T-helper 1 cell treated with Interleukin-12 subunit alpha and Interleukin-12 subunit beta and Interleukin-4 antibody, amounts not matched to agents 30 μg/mL and 1 μg/mL, for 36 hours (primary cell): Measurements from ENCODE around the gene EEF1AKMT2.
"Not testable (repeated sequence)": the region's sequence is repeated elsewhere in the genome, so short reads cannot be mapped to it uniquely, and the experiment has no call there.

Experiments used
- H3K27ac Mint-ChIP-seq: one replicate; pipeline ENCODE4 v1.8.0; 2021; ENCODE audit warnings: mild to moderate bottlenecking, mixed read lengths
- H3K27me3 Mint-ChIP-seq: one replicate; pipeline ENCODE4 v1.8.0; 2021; ENCODE audit warnings: low read depth, mixed read lengths
- H3K36me3 Mint-ChIP-seq: one replicate; pipeline ENCODE4 v1.8.0; 2021; ENCODE audit warnings: low read depth, mixed read lengths
- H3K4me1 Mint-ChIP-seq: one replicate; pipeline ENCODE4 v1.8.0; 2021; ENCODE audit warnings: low read depth, mixed read lengths
- H3K4me3 Mint-ChIP-seq: one replicate; pipeline ENCODE4 v1.8.0; 2021; ENCODE audit warnings: mild to moderate bottlenecking, moderate library complexity, mixed read lengths
- H3K9me3 Mint-ChIP-seq: one replicate; pipeline ENCODE4 v1.8.0; 2021; ENCODE audit warnings: mixed read lengths

The EEF1AKMT2 gene

DNA sequence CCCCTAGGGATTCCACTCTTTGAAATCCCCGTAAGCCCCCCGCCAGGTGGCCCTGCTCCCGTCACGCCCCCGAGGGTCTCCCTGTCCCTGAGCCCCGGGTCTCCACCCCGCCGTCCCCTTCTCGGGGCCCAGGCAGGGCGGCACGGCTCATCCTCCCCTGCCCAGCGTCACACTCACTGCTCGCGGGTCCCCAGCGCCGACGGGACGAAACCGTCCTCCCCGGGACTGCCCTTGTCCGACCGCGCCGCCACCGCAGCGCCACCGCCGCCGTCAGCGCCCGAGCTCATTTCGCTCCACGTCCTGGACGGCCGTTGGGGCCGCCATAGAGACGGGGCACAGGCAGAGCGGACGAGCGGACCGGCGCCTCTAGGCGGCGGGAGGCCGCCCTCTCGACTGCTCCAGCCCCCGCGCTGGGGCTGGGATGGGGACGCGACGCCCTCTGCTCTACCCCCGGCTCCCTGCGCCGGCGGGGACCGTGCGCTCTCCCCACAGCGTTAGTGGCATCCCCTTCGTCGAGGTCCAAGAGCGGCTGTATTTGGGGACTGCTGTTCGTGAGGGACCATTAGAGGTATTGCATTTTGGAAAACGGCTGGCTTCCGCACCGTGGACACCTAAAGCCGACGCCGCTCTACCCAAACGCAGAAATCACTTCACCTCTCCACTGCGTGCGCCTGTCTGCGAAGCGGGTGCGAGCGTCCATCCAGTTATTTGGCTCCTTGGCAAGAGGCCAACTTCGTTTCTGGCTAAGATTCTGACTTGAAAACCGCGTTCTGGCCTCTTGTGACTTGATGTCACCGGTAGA is at the start of gene EEF1AKMT2:
Gene EEF1AKMT2, minus strand, starts transcription at position 341 of the 802 bp plus-strand sequence. Its CDS starts 54 bp downstream, at position 287.
- H3K4me1 Mint-ChIP-seq = peaks cover 11% of the 10 kb centered on the region
- peaks cover 8% of the 10 kb centered on the region for H3K36me3 Mint-ChIP-seq
- H3K9me3 Mint-ChIP-seq = no peaks in the 10 kb centered on the region
- H3K27me3 Mint-ChIP-seq = peaks cover 13% of the 10 kb centered on the region
- H3K27ac Mint-ChIP-seq = peak within 1 kb of the TSS; percentile 94
- peak within 1 kb of the TSS; percentile 87 for H3K4me3 Mint-ChIP-seq

GRCh38 chr10:124837687-124838086 is 46.0 kb upstream of the EEF1AKMT2 start:
- H3K4me3 Mint-ChIP-seq = no peak overlapping the region
- H3K4me1 Mint-ChIP-seq = no peaks in the 10 kb centered on the region
- no peaks in the 10 kb centered on the region for H3K27me3 Mint-ChIP-seq
- no peak overlapping the region for H3K27ac Mint-ChIP-seq
- H3K9me3 Mint-ChIP-seq = no peaks in the 10 kb centered on the region
- H3K36me3 Mint-ChIP-seq = peaks cover 25% of the 10 kb centered on the region

DNA sequence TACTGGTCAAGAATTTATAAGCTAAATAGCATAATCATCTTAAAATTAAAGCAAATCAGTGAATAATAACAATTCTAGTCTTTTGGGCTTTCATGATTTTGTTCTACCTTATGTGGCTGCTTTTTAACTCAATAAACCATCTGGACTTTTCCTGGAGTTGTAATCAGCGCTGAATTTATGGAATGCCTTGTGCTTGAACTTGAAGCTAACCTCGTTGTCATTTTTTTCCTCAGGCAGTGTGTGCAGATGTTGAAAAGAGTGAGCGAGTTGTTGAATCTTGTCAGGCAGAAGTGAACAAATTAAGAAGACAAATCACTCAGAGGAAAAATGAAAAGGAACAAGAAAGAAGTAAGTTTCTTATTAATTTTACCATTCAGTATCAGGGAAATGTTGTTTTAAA is 39.4 kb upstream of the EEF1AKMT2 start:
- Mint-ChIP-seq H3K36me3 (peaks cover 38% of the 10 kb centered on the region), H3K4me1 (no peaks in the 10 kb centered on the region), H3K4me3 (no peak overlapping the region), H3K9me3 (no peaks in the 10 kb centered on the region), H3K27me3 (no peaks in the 10 kb centered on the region), H3K27ac (no peak overlapping the region)

- Mint-ChIP-seq H3K36me3 (peaks cover 32% of the 10 kb centered on the region), H3K4me3 (no peak overlapping the region), H3K27me3 (no peaks in the 10 kb centered on the region), H3K9me3 (no peaks in the 10 kb centered on the region), H3K4me1 (no peaks in the 10 kb centered on the region), H3K27ac (no peak overlapping the region)
Measured at GRCh38 chr10:124830445-124830844, 38.8 kb upstream of the EEF1AKMT2 start.

- no peak overlapping the region for H3K4me3 Mint-ChIP-seq
- no peaks in the 10 kb centered on the region for H3K4me1 Mint-ChIP-seq
- H3K27ac Mint-ChIP-seq = no peak overlapping the region
- H3K9me3 Mint-ChIP-seq = no peaks in the 10 kb centered on the region
- no peaks in the 10 kb centered on the region for H3K27me3 Mint-ChIP-seq
- H3K36me3 Mint-ChIP-seq = peaks cover 24% of the 10 kb centered on the region
Measured at GRCh38 chr10:124829447-124830115, 37.9 kb upstream of the EEF1AKMT2 start.

GRCh38 chr10:124827474-124827873 is 35.8 kb upstream of the EEF1AKMT2 start:
- Mint-ChIP-seq H3K27me3 (no peaks in the 10 kb centered on the region), H3K4me3 (no peak overlapping the region), H3K9me3 (no peaks in the 10 kb centered on the region), H3K4me1 (no peaks in the 10 kb centered on the region), H3K27ac (no peak overlapping the region), H3K36me3 (peaks cover 21% of the 10 kb centered on the region)

DNA sequence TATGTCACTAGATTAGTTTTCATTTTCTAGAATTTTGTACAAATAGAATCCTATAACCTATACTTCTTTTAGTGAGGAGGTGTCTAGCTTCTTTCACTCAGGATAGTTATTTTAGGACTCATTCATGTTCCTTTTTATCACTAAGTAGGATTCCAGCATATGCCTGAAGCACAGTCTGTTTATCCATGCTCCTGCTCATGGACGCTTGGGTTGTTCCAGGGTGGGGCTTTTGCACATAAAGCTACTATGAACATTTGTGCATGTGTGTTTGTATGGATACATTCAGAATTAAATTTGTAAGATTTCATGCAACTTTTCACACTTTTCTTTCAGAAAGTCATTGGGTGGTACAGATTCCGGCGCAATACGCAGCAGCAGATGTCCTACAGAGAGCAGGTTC is 34.6 kb upstream of the EEF1AKMT2 start:
- Mint-ChIP-seq H3K9me3 (no peaks in the 10 kb centered on the region), H3K36me3 (peaks cover 25% of the 10 kb centered on the region), H3K27ac (no peak overlapping the region), H3K27me3 (no peaks in the 10 kb centered on the region), H3K4me1 (no peaks in the 10 kb centered on the region), H3K4me3 (no peak overlapping the region)

DNA sequence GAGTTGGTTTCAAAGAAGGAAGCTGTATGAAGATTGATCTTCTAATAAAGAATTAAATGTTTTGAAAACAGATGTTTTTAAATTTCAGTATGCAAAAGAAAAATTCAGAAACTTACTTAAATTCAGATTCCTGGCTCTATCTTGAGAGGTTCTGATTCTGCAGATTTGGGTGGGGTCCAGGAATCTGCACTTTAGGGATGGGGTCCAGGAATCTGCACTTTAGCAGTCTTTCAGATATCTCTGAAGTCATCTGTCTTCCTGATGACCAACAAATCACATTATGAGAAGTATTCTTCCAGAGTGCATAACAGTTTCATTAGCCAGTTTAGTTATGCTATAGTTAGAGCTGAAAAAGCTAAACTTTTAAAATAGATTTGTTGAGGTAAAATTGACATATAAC is 34.0 kb upstream of the EEF1AKMT2 start:
- Mint-ChIP-seq H3K36me3 (peaks cover 23% of the 10 kb centered on the region), H3K27me3 (no peaks in the 10 kb centered on the region), H3K4me3 (no peak overlapping the region), H3K27ac (no peak overlapping the region), H3K9me3 (no peaks in the 10 kb centered on the region), H3K4me1 (no peaks in the 10 kb centered on the region)

- not testable (repeated sequence) for H3K27me3 Mint-ChIP-seq, H3K9me3 Mint-ChIP-seq, H3K4me1 Mint-ChIP-seq, H3K4me3 Mint-ChIP-seq, H3K27ac Mint-ChIP-seq
- peaks cover 24% of the 10 kb centered on the region for H3K36me3 Mint-ChIP-seq
Measured at GRCh38 chr10:124824932-124825331, 33.2 kb upstream of the EEF1AKMT2 start.

- Mint-ChIP-seq H3K36me3 (peaks cover 24% of the 10 kb centered on the region), H3K27ac (no peak overlapping the region), H3K4me1 (no peaks in the 10 kb centered on the region), H3K9me3 (no peaks in the 10 kb centered on the region), H3K4me3 (no peak overlapping the region), H3K27me3 (no peaks in the 10 kb centered on the region)
Measured at GRCh38 chr10:124824507-124824906, 32.8 kb upstream of the EEF1AKMT2 start.

DNA sequence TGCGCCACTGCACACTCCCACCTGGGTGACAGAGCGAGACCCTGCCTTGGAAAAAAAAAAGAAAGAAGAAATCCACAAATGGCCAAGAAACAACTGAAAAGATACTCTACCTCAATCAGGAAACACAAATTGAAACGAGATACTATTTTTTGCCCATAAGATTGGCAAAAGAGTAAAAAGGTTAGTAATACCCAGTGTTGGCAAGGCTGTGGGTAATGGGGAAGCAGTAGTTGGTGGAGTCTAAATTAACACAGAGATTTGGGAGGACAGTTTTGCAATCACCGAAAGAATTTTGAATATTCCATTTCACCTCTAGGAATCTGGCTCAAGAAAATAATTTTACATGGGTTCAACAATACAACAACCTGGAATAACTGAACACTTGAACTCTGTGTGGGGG is 29.8 kb upstream of the EEF1AKMT2 start:
- H3K27ac Mint-ChIP-seq = no peak overlapping the region
- no peaks in the 10 kb centered on the region for H3K9me3 Mint-ChIP-seq
- H3K36me3 Mint-ChIP-seq = peaks cover 24% of the 10 kb centered on the region
- H3K27me3 Mint-ChIP-seq = no peaks in the 10 kb centered on the region
- H3K4me3 Mint-ChIP-seq = no peak overlapping the region
- no peaks in the 10 kb centered on the region for H3K4me1 Mint-ChIP-seq

- Mint-ChIP-seq H3K9me3 (no peaks in the 10 kb centered on the region), H3K27me3 (no peaks in the 10 kb centered on the region), H3K36me3 (peaks cover 25% of the 10 kb centered on the region), H3K27ac (no peak overlapping the region), H3K4me1 (no peaks in the 10 kb centered on the region), H3K4me3 (no peak overlapping the region)
Measured at GRCh38 chr10:124820121-124820520, 28.4 kb upstream of the EEF1AKMT2 start.

DNA sequence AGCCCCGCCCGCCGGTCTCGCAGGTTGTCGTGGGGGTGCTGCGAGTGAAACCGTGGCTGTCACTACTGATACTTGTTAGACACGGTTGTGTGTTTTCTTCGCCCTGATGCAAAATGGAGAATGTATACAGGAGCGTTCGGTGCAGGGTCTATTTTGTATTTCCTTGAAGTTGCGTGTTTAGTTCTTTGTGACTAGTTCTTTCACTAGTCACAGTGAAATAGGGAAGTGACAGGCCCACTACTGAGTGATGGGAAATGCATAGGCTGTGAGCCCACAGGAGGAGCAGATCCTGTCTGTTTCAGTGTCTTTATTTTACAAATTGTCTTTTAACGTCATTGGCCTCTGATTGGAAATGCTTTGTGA is 10.6 kb upstream of the EEF1AKMT2 start:
- H3K27ac Mint-ChIP-seq = peak overlapping the region; percentile 84
- peak overlapping the region; percentile 89 for H3K4me3 Mint-ChIP-seq
- H3K4me1 Mint-ChIP-seq = peaks cover 19% of the 10 kb centered on the region
- no peaks in the 10 kb centered on the region for H3K36me3 Mint-ChIP-seq
- peaks cover 10% of the 10 kb centered on the region for H3K27me3 Mint-ChIP-seq
- no peaks in the 10 kb centered on the region for H3K9me3 Mint-ChIP-seq

GRCh38 chr10:124799211-124799610 is 7.5 kb upstream of the EEF1AKMT2 start:
- H3K36me3 Mint-ChIP-seq = no peaks in the 10 kb centered on the region
- peaks cover 19% of the 10 kb centered on the region for H3K4me1 Mint-ChIP-seq
- H3K27ac Mint-ChIP-seq = no peak overlapping the region
- no peak overlapping the region for H3K4me3 Mint-ChIP-seq
- no peaks in the 10 kb centered on the region for H3K9me3 Mint-ChIP-seq
- H3K27me3 Mint-ChIP-seq = peaks cover 24% of the 10 kb centered on the region

DNA sequence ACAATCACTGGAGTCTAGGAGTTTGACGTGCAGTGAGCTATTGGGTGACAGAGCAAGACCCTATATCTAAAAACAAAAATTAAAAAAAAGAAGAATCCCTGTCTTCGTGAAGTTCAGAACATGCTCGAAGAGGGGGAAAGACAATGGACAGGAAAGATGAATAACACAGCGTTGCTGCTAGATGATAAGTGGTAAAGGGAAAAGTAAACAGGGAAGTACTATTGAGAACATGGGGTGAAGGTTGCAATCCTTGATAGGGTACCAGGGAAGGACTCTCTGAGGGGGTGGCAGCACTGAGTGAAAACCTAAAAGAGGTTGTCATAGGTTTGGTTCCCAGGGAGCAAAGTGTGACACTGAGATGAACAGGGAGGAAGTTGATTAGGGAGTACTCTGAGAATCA is 7.1 kb upstream of the EEF1AKMT2 start:
- H3K4me1 Mint-ChIP-seq = peaks cover 19% of the 10 kb centered on the region
- H3K9me3 Mint-ChIP-seq = no peaks in the 10 kb centered on the region
- peaks cover 24% of the 10 kb centered on the region for H3K27me3 Mint-ChIP-seq
- no peaks in the 10 kb centered on the region for H3K36me3 Mint-ChIP-seq
- no peak overlapping the region for H3K27ac Mint-ChIP-seq
- no peak overlapping the region for H3K4me3 Mint-ChIP-seq
